Heart left ventricle (tissue), 13 donors: ENCODE measurements around the gene CFL1.

Experiments
- POLR2A ChIP-seq, 2 donors: fragments of 450-650 bp; IDR thresholded peaks; one replicate each; pipeline ENCODE4 v1.6.1; 2017; ENCODE audit warnings: antibody characterized with exemption in 2 of 2, mild to moderate bottlenecking in 2 of 2, moderate library complexity in 2 of 2
- TF ChIP-seq, protein P1 (sequence below), 12 donors: fragments of 200-600 bp; sonication (generic) in 4 of 12; IDR thresholded peaks; one replicate each; pipeline versions ENCODE4 v1.5.0 to v1.8.0; 2018 to 2022; ENCODE audit warnings: antibody characterized with exemption in 12 of 12, mild to moderate bottlenecking in 5 of 12
- donor health status: ischemic (EF 13 %, LVEDD 7.1; RV severe dilation, severe dysfunction).
- donor health status: DM: no; HTN: yes; CAD: no.
- donor health status: DM: no; HTN: no; CAD: no.
- donor health status: ischemic (EF 25% LVEDD 6.9; RV normal size, moderate dysfunction).
- donor health status: ischemic (EF 25% LVEDD 5.7; RV mildly dilated, moderate dysfunction).
- donor health status: ischemic (EF 35%, LVEDD 5.7; RV mildly dilated, moderate dysfunction).
- donor health status: nonischemic (EF 11% LVEDD 7.7; RV severe dilation, severe dysfunction).
- donor health status: DM: yes; HTN: yes; CAD: no.
- donor health status: PGD.
- donor health status: ischemic (EF 29% LVEDD 5.4; RV normal size, mild dysfunction).
- donor health status: nonischemic (EF 23%, LVEDD 6.1; RV moderate dilation, normal function).

DNA sequence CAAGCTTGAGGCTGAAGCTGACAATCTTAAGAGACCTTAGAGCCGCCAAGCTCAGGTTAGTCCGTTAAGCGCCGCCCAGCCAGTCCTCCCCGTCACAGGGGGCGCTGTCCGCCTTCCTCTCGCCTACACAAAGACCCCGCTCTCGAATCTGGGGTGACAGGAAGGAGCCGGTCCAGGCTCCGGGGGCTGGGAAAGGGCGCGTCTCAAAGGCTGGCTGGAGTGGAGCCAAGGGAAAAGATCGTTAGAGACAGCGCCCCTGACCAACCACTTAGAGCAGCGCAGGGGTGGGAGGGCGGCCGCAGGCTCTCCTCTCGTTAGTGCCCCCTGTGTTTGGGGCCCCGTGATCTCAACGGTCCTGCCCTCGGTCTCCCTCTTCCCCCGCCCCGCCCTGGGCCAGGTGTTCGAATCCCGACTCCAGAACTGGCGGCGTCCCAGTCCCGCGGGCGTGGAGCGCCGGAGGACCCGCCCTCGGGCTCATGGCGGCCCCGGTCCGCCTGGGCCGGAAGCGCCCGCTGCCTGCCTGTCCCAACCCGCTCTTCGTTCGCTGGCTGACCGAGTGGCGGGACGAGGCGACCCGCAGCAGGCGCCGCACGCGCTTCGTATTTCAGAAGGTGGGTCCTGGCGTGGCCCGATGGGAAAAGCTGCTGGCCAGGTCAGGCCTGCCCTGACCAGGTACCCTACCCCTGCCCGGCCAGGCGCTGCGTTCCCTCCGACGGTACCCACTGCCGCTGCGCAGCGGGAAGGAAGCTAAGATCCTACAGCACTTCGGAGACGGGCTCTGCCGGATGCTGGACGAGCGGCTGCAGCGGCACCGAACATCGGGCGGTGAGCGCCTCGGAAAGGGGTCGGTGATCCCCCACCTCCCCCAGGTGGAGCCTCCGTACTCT, 2.5 kb upstream of the CFL1 start, which contains the start of gene MUS81:
- TF ChIP-seq, protein P1, sequence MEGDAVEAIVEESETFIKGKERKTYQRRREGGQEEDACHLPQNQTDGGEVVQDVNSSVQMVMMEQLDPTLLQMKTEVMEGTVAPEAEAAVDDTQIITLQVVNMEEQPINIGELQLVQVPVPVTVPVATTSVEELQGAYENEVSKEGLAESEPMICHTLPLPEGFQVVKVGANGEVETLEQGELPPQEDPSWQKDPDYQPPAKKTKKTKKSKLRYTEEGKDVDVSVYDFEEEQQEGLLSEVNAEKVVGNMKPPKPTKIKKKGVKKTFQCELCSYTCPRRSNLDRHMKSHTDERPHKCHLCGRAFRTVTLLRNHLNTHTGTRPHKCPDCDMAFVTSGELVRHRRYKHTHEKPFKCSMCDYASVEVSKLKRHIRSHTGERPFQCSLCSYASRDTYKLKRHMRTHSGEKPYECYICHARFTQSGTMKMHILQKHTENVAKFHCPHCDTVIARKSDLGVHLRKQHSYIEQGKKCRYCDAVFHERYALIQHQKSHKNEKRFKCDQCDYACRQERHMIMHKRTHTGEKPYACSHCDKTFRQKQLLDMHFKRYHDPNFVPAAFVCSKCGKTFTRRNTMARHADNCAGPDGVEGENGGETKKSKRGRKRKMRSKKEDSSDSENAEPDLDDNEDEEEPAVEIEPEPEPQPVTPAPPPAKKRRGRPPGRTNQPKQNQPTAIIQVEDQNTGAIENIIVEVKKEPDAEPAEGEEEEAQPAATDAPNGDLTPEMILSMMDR (IDR thresholded peaks at IDR 0.05), result peak; percentile 82 to 95 (median 90)
- TF ChIP-seq POLR2A (IDR thresholded peaks at IDR 0.05), result peak; percentile 38 to 73
